ENCODE measurements around the gene AGMO.
"Not testable (repeated sequence)": the region's sequence is repeated elsewhere in the genome, so short reads cannot be mapped to it uniquely, and the experiment has no call there.

The AGMO gene

GRCh38 chr7:15559416-15559928 lies 2.3 kb downstream of the AGMO start:
- DNase-seq (ENCODE audit: low spot score) = no peak

DNA sequence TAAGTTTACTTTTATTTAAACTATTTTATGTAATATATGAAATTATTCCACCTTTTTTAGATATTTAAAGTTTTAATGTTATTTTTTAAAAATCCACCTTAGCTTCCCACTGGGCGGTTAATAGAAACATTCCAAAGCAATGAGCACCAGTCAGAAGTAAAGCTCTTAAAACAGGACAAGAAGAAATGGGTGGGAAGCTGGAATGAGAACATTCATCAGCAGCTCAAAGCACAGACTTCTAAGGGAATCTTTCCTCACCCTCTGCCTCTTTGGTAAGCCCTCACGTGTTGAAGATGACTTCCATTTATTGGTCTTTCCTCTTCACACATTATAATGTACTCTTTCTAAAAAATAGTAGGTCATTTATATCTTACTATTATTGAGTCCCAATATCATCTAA lies 3.1 kb downstream of the AGMO start:
- DNase-seq (ENCODE audit: low spot score) = no peak

GRCh38 chr7:15557686-15558085 lies 4.1 kb downstream of the AGMO start:
- DNase-seq (ENCODE audit: low spot score) = no peak

DNA sequence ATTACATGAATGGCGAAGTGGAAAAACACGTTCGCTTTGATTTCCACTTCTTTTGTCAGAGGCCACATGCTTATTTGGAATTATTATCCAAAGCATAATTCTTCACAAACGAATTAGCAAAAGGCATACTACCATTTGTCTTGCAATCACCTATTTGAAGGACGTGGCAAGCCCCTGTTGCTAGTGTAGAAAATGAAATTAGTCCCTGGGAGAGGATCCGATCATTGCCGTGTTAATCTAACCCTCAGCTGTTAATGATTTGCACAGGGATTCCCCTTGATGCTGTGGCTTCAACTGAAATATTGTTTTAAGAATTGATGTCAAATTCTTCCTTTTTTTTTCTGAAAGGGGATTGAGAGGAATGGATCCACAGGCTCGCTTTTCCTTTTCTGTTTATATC lies 4.6 kb downstream of the AGMO start:
- DNase-seq (ENCODE audit: low spot score) = no peak

DNA sequence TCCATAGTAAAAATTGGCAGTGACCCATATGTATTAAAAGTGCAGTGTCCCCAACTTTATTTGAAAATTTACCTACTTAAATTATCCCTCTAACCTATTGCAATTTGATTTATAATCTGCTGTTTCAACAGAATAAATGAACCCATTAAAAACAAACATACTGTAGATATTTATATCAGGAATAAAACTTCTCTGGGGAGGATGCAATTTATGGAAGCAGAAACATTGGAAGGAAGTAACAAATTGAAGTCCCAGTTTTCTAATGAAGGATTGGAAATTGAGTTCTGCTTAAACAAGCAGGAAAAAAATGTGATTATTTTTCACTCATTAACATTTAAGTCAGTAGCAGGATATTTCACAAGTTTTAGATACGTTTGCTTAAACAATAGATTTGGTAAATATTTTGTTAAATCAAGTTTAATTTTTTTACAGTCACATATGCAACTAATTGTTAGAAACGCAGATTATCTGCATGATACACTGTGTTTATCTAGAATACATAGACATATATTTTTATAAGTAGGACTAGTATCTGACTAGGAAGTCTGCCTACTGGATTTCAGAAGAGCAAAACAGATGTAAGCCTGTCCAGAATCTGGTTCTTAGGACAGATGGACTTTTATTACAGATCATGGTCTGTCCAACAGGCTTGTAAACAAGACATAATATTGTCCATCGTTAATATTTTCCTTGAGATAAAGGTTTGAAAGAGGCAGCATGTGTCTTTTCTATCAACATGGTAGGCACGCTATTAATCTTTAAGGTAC lies 5.3 kb downstream of the AGMO start:
- no peak for DNase-seq (ENCODE audit: low spot score)

- DNase-seq (ENCODE audit: low spot score) = no peak
Observed at GRCh38 chr7:15555381-15555859, 6.4 kb downstream of the AGMO start.

- DNase-seq (ENCODE audit: low spot score) = no peak
Observed at GRCh38 chr7:15554744-15555143, 7.1 kb downstream of the AGMO start.

DNA sequence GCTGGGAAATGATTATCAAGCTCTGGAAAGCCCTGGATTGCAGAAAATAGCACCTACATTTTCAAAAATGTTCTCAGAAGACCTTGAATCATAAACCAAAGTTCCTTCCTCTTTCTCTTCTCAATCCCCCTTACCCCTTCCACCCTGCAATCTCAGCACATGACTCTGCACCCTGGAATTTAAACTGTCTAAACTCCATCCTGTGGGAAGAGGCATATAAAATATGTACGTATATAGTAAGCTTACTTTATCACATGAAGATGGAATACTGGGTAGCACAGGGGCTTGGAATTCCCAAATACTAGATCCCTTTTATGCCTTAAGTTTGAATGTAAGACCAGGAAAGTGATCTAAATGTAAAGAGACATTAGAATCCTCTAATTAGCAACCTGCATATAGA lies 7.7 kb downstream of the AGMO start:
- no peak for DNase-seq (ENCODE audit: low spot score)

- DNase-seq (ENCODE audit: low spot score) = not testable (repeated sequence)
Observed at GRCh38 chr7:15547320-15547719, 14.5 kb downstream of the AGMO start.

DNA sequence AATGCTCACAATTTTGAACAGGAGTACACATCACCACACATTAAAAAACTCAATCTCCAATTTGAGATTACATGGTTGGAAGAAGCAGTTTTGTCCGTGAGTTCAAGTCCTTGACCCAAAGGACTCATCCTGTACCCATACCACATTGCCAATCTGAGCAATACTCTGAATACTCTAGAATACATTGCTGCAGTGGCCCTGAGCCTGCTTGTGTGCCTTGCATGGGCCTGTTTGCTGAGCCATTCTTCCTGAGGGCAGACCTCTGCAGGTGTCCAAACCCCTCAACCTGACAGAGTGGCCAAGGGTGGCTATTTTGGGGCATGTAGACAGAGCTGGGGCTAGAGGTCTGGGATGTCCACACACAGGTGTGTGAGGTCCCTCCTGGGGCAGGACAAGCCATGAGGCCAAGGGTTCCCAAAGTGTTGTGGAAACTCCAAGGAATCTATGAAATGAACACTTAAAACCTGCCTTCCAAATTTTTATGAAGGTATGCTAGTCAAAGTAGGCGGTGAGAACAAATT lies 15.5 kb downstream of the AGMO start:
- no peak for DNase-seq (ENCODE audit: low spot score)

DNA sequence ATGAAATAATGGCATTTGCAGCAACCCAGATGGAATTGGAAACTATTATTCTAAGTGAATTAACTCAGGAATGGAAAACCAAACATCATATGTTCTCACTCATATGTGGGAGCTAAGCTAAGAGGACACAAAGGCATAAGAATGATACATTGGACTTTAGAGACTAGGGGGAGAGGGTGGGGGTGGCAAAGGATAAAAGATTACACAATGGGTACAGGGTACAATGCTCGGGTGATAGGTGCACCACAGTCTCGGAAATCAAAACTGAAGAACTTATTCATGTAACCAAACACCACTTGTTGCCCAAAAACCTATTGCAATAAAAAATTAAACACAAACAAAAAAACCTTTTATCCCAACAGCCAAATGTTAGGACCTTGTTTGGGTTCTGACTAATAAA lies 17.8 kb downstream of the AGMO start:
- no peak for DNase-seq (ENCODE audit: low spot score)

DNA sequence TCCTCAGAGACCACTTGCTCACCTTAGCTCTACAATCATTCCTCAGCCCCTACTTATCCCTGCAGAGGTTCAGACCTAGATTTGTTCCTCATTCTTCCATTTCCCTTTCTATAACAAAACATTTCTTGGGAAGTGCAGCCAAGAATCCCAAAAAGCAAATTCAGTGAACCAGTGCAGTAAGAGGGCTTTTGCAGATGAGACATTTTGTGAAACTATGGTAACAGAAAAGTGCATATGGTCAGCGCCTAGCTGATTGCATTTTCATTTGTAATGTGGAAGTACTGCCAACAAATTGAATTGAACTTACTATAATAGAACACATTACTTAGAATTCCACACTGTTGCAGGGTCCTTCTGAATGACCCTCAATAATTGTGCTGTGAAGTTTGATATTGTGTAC lies 18.6 kb downstream of the AGMO start:
- DNase-seq (ENCODE audit: low spot score) = no peak

- no peak for DNase-seq (ENCODE audit: low spot score)
Observed at GRCh38 chr7:15527648-15528047, 34.2 kb downstream of the AGMO start.

GRCh38 chr7:15525652-15526263 lies 36.1 kb downstream of the AGMO start:
- no peak for DNase-seq (ENCODE audit: low spot score)

DNA sequence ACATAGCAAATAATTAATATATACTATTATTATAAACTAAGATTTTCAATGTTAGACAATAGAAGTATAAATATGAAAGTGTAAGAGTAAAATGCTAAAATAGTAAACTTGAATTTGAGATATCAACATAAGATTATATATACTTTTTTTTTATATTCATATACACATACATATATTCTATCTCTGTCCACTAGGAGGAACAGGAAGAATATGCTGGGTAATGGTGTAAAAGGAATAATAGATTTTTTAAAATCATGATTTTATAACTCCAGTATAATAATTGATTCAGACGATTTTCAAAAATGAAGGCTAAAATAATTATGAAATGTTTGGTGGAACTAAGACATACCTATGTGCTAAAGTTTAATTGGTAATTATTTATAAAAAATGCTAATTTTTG lies 37.7 kb downstream of the AGMO start:
- no peak for DNase-seq (ENCODE audit: low spot score)

- DNase-seq (ENCODE audit: low spot score) = not testable (repeated sequence)
Observed at GRCh38 chr7:15517865-15518264, 44.0 kb downstream of the AGMO start.

DNA sequence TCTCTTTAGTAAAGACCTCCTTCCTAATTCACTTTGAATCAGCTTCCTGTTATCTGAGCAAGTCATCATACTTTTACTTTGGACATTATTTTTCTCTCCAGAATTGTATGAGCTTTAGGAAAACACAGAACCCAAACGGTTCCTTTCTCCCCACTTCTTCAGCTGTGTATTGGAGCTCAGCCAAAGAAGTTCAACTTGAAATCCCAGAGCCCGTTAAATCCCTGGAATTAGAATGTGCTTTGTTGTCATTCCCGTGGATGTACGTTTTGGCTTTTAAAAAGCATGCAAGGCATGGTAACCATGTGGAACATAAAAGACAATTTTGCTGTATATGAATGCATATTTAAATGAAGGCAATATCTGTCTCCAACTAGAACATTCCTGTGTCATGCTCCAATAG lies 46.6 kb downstream of the AGMO start:
- no peak for DNase-seq (ENCODE audit: low spot score)

- no peak for DNase-seq (ENCODE audit: low spot score)
Observed at GRCh38 chr7:15508258-15508657, 53.6 kb downstream of the AGMO start.

GRCh38 chr7:15507708-15508107 lies 54.1 kb downstream of the AGMO start:
- DNase-seq (ENCODE audit: low spot score) = no peak

DNA sequence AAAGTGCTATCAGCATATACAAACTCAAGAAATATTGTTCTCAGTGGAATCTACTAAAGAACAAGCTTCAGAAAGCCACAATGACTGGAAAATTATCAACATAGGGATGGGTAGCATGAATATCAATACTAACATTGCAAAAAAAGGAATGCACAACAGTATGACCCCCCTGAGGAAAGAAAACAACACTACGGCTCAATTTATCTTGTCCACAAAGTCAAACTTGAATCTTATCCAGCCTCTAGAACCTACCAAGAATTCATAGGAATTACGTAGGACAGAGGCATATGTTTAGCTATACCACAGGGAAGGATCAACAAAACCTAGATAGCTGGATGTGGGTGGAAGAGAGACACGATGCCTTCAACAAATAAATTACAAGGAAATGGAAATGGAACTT lies 54.6 kb downstream of the AGMO start:
- DNase-seq (ENCODE audit: low spot score) = no peak

- no peak for DNase-seq (ENCODE audit: low spot score)
Observed at GRCh38 chr7:15505761-15506160, 56.1 kb downstream of the AGMO start.

DNA sequence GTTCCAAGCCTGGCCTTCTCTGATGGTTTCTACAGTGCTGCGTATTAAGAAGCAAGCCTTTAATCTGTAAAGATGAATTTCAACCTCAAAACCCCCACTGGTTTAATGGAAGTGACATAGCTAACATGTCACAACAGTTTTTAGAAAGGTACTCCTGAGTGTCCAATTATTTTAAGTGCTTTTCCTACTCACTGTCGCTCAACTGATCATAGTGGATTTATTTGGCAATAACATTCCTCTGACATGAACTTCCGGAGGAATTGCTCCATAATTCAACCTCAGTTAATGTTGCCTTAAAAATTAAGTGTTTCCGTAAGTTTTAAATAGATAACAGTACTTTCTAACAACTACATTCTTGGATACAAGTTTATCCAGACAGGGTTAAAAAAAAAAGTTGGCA lies 57.5 kb downstream of the AGMO start:
- DNase-seq (ENCODE audit: low spot score) = no peak

DNA sequence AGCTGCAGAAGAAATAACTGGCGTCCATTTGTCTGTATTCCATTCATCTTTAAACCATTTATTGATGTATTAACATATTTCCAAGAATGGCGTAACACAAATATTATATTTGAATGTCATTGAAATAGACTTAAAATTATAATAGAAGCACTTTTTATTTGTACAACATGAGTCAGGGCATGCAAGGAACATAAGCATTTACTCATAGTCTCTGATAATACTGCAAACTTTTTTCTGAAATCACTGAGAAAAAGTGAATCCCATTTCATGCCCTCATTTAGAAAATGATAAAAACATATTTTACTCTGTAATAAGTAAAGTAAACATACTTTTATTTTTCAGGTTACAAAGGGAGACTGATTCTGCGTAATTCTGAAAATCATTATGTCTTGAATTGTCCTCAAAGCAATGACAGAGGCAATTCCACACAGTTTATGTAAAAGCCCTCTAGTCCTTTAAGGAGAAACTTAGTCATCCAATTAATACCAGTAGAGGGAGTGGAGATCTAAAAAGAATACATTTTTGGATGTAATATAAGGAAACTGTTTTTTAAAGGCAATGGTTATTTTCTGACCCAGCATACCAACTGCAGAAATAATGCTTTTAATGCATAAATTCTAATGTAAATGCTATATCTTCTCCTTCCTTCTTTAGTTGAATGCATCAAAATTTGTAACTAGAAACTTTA lies 58.1 kb downstream of the AGMO start:
- no peak for DNase-seq (ENCODE audit: low spot score)

All from CD4-positive, alpha-beta T cell treated with Interleukin-2 at 100 ng/mL for 4 hours (primary cell).